ENCODE data around the gene HMCN2. TPM values are rescaled to one million over a fixed set of nuclear protein-coding genes. Genes with fewer than 3 reads are reported as not detected.

The HMCN2 gene
- total RNA-seq, 1 donor from 2014 or later = 0.06 TPM

DNA sequence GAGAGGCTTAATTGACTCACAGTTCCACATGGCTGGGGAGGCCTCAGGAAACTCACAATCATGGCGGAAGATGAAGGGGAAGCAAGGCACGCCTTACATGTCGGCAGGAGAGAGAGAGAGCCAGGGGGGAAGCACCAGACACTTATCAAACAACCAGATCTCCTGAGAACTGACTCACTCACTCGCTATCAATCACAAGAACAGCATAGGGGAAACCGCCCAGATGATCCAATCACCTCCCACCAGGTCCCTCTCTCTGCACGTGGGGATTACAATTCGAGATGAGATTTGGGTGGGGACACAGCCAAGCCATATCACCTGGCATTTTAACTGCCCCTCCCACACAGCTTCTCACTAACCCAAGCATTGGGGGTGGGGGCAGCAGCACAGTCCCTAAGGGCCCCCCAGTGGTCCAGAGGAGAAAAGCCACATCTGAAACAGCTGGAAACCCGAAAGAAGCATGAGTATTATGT, 103.1 kb downstream of the HMCN2 start:
- DNase-seq (ENCODE audit: low read depth) = no peak
- no peak overlapping the region for H3K4me3 ChIP-seq (ENCODE audit: low read depth, low read length)
- TF ChIP-seq, protein P1, sequence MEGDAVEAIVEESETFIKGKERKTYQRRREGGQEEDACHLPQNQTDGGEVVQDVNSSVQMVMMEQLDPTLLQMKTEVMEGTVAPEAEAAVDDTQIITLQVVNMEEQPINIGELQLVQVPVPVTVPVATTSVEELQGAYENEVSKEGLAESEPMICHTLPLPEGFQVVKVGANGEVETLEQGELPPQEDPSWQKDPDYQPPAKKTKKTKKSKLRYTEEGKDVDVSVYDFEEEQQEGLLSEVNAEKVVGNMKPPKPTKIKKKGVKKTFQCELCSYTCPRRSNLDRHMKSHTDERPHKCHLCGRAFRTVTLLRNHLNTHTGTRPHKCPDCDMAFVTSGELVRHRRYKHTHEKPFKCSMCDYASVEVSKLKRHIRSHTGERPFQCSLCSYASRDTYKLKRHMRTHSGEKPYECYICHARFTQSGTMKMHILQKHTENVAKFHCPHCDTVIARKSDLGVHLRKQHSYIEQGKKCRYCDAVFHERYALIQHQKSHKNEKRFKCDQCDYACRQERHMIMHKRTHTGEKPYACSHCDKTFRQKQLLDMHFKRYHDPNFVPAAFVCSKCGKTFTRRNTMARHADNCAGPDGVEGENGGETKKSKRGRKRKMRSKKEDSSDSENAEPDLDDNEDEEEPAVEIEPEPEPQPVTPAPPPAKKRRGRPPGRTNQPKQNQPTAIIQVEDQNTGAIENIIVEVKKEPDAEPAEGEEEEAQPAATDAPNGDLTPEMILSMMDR (conservative IDR thresholded peaks at IDR 0.05; ENCODE audit: low read depth, low read length) = peak; percentile 25

DNA sequence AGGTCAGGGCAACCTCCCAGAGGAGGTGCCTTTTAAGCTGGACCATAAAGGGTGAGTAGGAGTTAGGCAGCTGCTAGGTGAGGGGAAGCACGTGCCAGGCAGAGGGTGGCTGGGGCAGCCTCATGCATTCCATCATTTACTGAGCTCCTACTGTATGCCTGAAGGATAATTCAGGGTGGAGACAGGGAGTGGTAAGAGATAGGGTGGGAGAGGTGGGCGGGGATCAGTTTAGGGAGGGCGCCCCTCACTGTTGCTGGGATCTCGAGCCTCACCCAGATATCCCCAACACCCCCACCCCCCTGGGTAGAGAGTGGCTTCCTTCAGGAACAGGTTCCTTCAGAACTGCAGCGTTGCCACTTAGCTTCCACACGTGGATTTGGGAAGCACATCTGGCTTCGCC, 104.7 kb downstream of the HMCN2 start:
- no peak overlapping the region for H3K4me3 ChIP-seq (ENCODE audit: low read depth, low read length)
- DNase-seq (ENCODE audit: low read depth) = no peak
- TF ChIP-seq, protein P1 (conservative IDR thresholded peaks at IDR 0.05; ENCODE audit: low read depth, low read length) = no peak

DNA sequence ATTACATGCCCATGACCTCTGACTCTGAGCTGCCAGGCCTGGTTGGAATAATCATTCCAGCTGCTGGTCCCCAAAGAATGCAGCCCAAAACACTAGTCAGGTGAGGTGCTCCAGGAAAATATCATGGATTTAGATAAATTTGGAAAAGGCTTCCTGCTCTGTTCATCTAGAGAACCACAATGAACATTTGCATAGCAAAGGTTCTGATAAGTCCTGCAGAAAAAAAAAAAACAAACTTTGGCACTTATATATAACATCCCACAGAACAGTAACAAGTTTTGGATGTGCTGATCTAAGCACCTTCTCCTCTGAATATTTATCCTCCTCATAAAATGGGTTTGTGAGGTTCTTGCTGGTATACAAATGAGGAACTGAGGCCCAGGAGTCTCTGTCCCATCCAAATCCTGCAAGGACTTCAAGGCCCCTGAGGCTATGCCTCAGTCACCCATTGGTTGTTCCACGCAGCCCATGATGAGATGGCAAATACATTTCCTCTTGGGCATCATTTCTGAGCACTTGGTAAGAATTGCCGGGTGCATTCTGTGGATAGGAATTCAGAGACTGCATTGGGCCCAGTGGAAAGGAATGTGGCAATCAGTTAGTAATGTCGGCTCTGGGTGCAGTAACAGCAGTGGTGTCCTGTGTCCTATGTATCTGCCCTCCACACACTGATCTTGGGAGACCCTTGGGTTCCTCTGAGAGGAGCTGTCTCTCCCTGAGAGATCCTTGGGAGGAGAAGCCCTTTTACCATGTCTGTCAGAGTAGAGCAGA, 105.8 kb downstream of the HMCN2 start:
- no peak for DNase-seq (ENCODE audit: low read depth)
- TF ChIP-seq, protein P1 (conservative IDR thresholded peaks at IDR 0.05; ENCODE audit: low read depth, low read length) = no peak
- H3K4me3 ChIP-seq (ENCODE audit: low read depth, low read length) = no peak overlapping the region

DNA sequence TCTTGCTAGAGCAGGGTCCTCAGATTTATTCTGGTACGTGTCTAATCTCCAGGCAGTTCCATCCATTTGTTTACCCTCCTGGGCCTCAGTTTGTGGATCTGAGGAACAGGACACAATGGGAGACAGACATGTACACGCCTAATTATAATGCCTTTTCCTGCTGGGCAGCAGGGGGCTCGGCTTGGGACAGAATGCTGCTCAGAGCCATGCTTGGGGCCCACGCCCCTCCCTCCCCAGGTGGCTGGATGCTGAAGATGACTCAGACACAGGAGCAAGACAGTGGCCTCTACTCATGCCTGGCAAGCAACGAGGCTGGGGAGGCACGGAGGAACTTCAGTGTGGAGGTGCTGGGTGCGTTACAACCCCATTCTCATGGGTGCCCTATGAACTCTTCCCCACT, 106.5 kb downstream of the HMCN2 start:
- TF ChIP-seq, protein P1 (conservative IDR thresholded peaks at IDR 0.05; ENCODE audit: low read depth, low read length) = no peak
- no peak for DNase-seq (ENCODE audit: low read depth)
- H3K4me3 ChIP-seq (ENCODE audit: low read depth, low read length) = no peak overlapping the region

DNA sequence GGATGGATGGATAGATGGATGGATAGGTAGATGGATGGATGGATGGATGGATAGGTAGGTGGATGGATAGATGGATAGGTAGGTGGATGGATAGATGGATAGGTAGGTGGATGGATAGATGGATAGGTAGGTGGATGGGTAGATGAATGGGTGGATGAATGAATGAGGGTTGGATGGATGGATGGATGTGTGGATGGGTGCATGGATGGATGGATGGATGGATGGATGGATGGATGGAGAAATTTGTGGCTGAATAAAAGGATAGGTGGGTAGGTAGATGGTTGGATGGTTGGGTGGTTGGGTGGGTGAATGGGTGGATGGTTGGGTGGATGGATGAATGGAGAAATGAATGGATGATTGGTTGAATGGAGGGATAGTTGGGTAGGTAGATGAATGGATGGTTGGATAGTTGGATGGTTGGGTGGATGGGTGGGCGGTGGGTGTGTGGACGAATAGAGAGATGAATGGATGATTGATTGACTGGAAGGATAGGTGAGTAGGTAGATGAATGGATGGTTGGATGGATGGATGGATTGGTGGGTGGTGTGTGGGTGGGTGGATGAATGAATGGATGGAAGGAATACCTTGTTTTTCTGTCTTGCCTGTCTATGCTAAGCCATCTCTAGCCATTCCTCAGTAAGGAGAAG, 108.2 kb downstream of the HMCN2 start:
- no peak for DNase-seq (ENCODE audit: low read depth)
- no peak overlapping the region for H3K4me3 ChIP-seq (ENCODE audit: low read depth, low read length)
- TF ChIP-seq, protein P1 (conservative IDR thresholded peaks at IDR 0.05; ENCODE audit: low read depth, low read length) = no peak

DNA sequence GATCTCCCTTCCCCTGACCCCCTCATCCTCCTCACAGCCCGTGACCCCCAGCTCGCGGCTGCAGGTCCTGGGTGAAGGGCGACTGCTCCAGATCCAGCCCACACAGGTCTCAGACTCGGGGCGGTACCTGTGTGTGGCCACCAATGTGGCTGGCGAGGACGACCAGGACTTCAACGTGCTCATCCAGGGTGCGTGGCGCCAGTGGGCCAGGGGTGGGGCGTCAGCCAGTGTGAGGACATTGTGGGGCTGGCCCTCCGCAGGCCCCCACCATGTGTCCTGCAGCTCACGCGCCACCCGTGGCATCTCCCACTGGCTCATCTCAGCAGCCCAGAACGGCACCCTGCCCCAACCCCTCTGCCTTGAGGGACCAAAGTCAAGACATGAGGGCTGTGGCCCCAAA, 112.1 kb downstream of the HMCN2 start:
- TF ChIP-seq, protein P1 (conservative IDR thresholded peaks at IDR 0.05; ENCODE audit: low read depth, low read length) = no peak
- DNase-seq (ENCODE audit: low read depth) = no peak
- no peak overlapping the region for H3K4me3 ChIP-seq (ENCODE audit: low read depth, low read length)
